HepG2 (cell line): ENCODE results near the gene ZNF561. TPM values are rescaled to one million over a fixed set of nuclear protein-coding genes. Genes with fewer than 3 reads are reported as not detected.
A peak's percentile ranks its signal among the peaks of the same experiment; 100 is the strongest.

ENCODE experiments used
- AFF4 ChIP-seq: sonication (generic); formaldehyde crosslinking; IDR thresholded peaks from 2 replicates; pipeline ENCODE4 v1.4.0; 2020; ENCODE audit warnings: missing genetic modification reagents
- EEA1 ChIP-seq: sonication (generic); formaldehyde crosslinking; IDR thresholded peaks from 2 replicates; pipeline ENCODE4 v1.5.1; 2020; ENCODE audit warnings: mild to moderate bottlenecking, missing genetic modification reagents, borderline replicate concordance
- HNRNPLL ChIP-seq: fragments of 200-400 bp; formaldehyde crosslinking; IDR thresholded peaks from 2 replicates; pipeline ENCODE4 v1.6.1; 2017; ENCODE audit warnings: mild to moderate bottlenecking, low read depth, low read length; ENCODE audit not compliant: poor library complexity, severe bottlenecking
- KIAA2018 ChIP-seq: sonication (generic); formaldehyde crosslinking; IDR thresholded peaks from 2 replicates; pipeline ENCODE4 v1.5.0; 2020; ENCODE audit warnings: mild to moderate bottlenecking, missing genetic modification reagents, borderline replicate concordance
- NAIF1 ChIP-seq: sonication (generic); formaldehyde crosslinking; IDR thresholded peaks from 2 replicates; pipeline ENCODE4 v1.5.0; 2020; ENCODE audit warnings: mild to moderate bottlenecking, missing genetic modification reagents, borderline replicate concordance
- NBN ChIP-seq: fragments of 450-650 bp; conservative IDR thresholded peaks from 2 replicates; pipeline ENCODE4 v1.6.1; 2017
- PHB2 ChIP-seq: fragments of 450-650 bp; IDR thresholded peaks from 2 replicates; pipeline ENCODE4 v1.6.1; 2018; ENCODE audit not compliant: partially characterized antibody
- RFX5 ChIP-seq: IDR thresholded peaks from 2 replicates; pipeline ENCODE4 v1.6.1; 2011; ENCODE audit warnings: low read depth, low read length, improper control_type of control experiment
- SP4 ChIP-seq: sonication (generic); formaldehyde crosslinking; IDR thresholded peaks from 2 replicates; pipeline ENCODE4 v1.8.1; 2023; ENCODE audit warnings: mild to moderate bottlenecking, missing genetic modification reagents
- ZMAT3 ChIP-seq: sonication (generic); formaldehyde crosslinking; conservative IDR thresholded peaks from 2 replicates; pipeline ENCODE4 v1.7.0; 2021; ENCODE audit warnings: missing genetic modification reagents
- ZNF205 ChIP-seq: IDR thresholded peaks from 2 replicates; pipeline ENCODE4 v1.6.1; 2018; ENCODE audit warnings: missing biosample characterization, missing genetic modification reagents
- ZNF564 ChIP-seq: sonication (generic); formaldehyde crosslinking; IDR thresholded peaks from 2 replicates; pipeline ENCODE4 v1.8.1; 2023; ENCODE audit warnings: mild to moderate bottlenecking, missing genetic modification reagents
- ZNF776 ChIP-seq: sonication (generic); formaldehyde crosslinking; IDR thresholded peaks from 2 replicates; pipeline ENCODE4 v1.4.0; 2020; ENCODE audit warnings: mild to moderate bottlenecking, missing genetic modification reagents
- polyA plus RNA-seq, 8 experiments: library from polyadenylated mRNA; depleted of rRNA in 3 of 8; stranded (reverse) in 7 of 8; unstranded in 1 of 8; fragments of >200 nt; fragmentation: Illumina TruSeq in 4 of 8; extraction: Trizol in 4 of 8; gene quantifications; 2 replicates each; pipeline versions ENCODE4 v1.2.1 to v1.2.3, GENCODE V29; 2011 to 2016; ENCODE audit warnings: low read depth in 4 of 8, missing spikeins in 1 of 8, mixed read lengths in 1 of 8; ENCODE audit not compliant: insufficient read depth in 1 of 8
- total RNA-seq, 5 experiments: library from RNA; depleted of rRNA; stranded (reverse); fragments of >200 nt; fragmentation: Illumina TruSeq; extraction: Trizol; gene quantifications; 2 replicates each; pipeline ENCODE4 v1.2.3, GENCODE V29; 2016; ENCODE audit warnings: low read depth in 1 of 5
- TF ChIP-seq, protein P1 (sequence below): sonication (generic); formaldehyde crosslinking; IDR thresholded peaks from 2 replicates; pipeline ENCODE4 v1.4.0; 2020; ENCODE audit warnings: missing genetic modification reagents
- TF ChIP-seq, protein P2 (sequence below): sonication (generic); formaldehyde crosslinking; IDR thresholded peaks from 2 replicates; pipeline ENCODE4 v1.5.0; 2020; ENCODE audit warnings: mild to moderate bottlenecking, low read depth, missing genetic modification reagents, borderline replicate concordance

ZNF561 gene
- total and polyA plus RNA-seq, 2 of the 13 experiments (the other 11 are each of a cell fraction or from before 2014, with no cell fraction given): 19.8 to 35.1 TPM

DNA sequence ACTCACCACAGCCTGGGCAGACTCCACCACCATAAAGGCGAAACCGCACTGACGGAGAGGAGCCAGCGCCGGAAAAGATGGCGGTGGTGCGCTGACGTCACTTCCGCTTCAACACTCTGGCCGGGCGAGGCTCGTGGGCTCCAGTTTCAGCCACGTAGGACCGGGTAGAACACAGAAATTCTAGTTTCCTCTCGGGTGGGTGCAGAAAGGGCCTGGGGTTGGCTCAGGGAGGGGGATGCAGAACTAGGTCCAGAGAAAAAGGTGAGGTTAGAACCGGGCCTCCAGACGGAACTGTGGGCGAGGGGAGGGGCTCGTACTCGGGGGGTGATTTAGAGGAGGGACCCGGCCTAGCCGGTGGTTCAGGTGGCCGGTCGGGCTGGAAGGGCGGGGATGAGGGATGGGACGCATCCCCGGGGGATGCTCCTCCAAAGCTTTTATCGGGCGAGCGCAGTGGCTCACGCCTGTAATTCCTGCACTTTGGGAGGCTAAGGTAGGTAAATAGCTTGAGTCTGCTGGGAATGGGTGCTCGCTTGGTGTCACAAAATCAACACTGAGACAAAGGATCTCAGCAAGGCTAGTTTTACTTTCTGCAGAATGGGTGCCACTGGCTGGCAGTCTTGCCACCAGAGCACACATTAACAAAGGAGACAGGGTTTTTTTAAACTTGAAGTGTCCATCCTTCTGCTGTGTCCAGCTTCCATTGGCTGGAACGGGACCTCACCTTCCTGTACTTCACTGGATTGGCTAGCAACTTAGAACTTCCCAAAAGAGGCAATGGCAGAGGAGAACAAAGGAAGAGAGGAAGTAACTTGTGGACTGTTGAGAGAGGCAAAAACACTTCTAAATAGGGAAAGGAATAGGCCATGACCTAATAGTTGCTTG, at the start of gene ZNF561 (continued):
- TF ChIP-seq AFF4 (CRISPR knock-in tag) (no peak), NBN (no peak), ZNF564 (CRISPR knock-in tag) (no peak), ZNF776 (CRISPR knock-in tag) (peak; percentile 46; the same call in 1 of the 2 replicates), ZNF205 (CRISPR knock-in tag) (no peak), HNRNPLL (peak; percentile 20), PHB2 (no peak), KIAA2018 (CRISPR knock-in tag) (no peak), EEA1 (CRISPR knock-in tag) (no peak), NAIF1 (no peak), SP4 (peak; percentile 78), RFX5 (no peak), ZMAT3 (CRISPR knock-in tag) (no peak)
- TF ChIP-seq, protein P1, sequence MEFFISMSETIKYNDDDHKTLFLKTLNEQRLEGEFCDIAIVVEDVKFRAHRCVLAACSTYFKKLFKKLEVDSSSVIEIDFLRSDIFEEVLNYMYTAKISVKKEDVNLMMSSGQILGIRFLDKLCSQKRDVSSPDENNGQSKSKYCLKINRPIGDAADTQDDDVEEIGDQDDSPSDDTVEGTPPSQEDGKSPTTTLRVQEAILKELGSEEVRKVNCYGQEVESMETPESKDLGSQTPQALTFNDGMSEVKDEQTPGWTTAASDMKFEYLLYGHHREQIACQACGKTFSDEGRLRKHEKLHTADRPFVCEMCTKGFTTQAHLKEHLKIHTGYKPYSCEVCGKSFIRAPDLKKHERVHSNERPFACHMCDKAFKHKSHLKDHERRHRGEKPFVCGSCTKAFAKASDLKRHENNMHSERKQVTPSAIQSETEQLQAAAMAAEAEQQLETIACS: 0 out of 2 replicates have a peak, but pooled peaks have one; percentile 15
- TF ChIP-seq, protein P2, sequence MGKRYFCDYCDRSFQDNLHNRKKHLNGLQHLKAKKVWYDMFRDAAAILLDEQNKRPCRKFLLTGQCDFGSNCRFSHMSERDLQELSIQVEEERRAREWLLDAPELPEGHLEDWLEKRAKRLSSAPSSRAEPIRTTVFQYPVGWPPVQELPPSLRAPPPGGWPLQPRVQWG (CRISPR knock-in tag): no peak
